Activated B cell treated with CpG ODN at 0.5 μM for 24 hours (primary cell): ENCODE results near the gene SMAP1. TPM values are rescaled to one million over a fixed set of nuclear protein-coding genes. Genes with fewer than 3 reads are reported as not detected.

Source experiments
- ATAC-seq: fragments of 200-7000 bp; cut with Tn5 transposase; one replicate; pipeline ENCODE4 v1.10.0; 2021; ENCODE audit warnings: low read depth, mild to moderate bottlenecking, moderate library complexity
- CTCF ChIA-PET: fragments of 350-600 bp; sonication (Branson Sonifier 250); formaldehyde crosslinking; loops from one replicate; lab custom pipeline; 2021; ENCODE audit warnings: antibody characterized with exemption; lab: Charles Lee
- POLR2A ChIA-PET: fragments of 350-600 bp; sonication (Branson Sonifier 250); formaldehyde crosslinking; loops from one replicate; lab custom pipeline; 2021; ENCODE audit warnings: antibody characterized with exemption; lab: Charles Lee
- DNase-seq: peaks from one replicate; pipeline ENCODE4 v3.0.0; 2022
- H3K27ac Mint-ChIP-seq: one replicate; pipeline ENCODE4 v1.8.0; 2020; ENCODE audit warnings: mixed read lengths
- H3K27me3 Mint-ChIP-seq: one replicate; pipeline ENCODE4 v1.8.0; 2021; ENCODE audit warnings: mixed read lengths
- H3K36me3 Mint-ChIP-seq: one replicate; pipeline ENCODE4 v1.8.0; 2021; ENCODE audit warnings: low read depth, mixed read lengths
- H3K4me1 Mint-ChIP-seq: one replicate; pipeline ENCODE4 v1.8.0; 2021; ENCODE audit warnings: mixed read lengths
- H3K4me3 Mint-ChIP-seq: one replicate; pipeline ENCODE4 v1.8.0; 2020; ENCODE audit warnings: mild to moderate bottlenecking, mixed read lengths
- H3K9me3 Mint-ChIP-seq: one replicate; pipeline ENCODE4 v1.8.0; 2020; ENCODE audit warnings: mixed read lengths
- CTCF ChIP-seq: fragments of 200-600 bp; IDR thresholded peaks from one replicate; pipeline ENCODE4 v1.8.0; 2022; ENCODE audit warnings: antibody characterized with exemption, mild to moderate bottlenecking
- intact Hi-C: fragments of 100-400 bp; cut with micrococcal nuclease; formaldehyde crosslinking; loops from one replicate; pipeline ENCODE4 v1.15.1; 2024
- total RNA-seq: library from RNA; stranded (reverse); gene quantifications from 2 replicates; pipeline ENCODE4 v1.2.3, GENCODE V29; 2022

Gene SMAP1
- total RNA-seq, 1 donor from 2014 or later: 21.6 TPM

GRCh38 chr6:70860045-70860444 is 192.4 kb downstream of the SMAP1 start:
- ChIA-PET POLR2A (interaction anchor here (0.6 kb wide), 1 partner anchor 293 kb away, joined by 3 read pairs; the partner anchor contains the start of gene SDHAF4), CTCF (interaction anchor here (1.6 kb wide), 1 partner anchor 24 kb away, joined by 3 read pairs; no protein-coding TSS in a partner anchor)
- no peak overlapping the region for H3K27ac Mint-ChIP-seq
- no peaks in the 10 kb centered on the region for H3K27me3 Mint-ChIP-seq
- DNase-seq (no peak), ATAC-seq (no peak)
- peaks cover 39% of the 10 kb centered on the region for H3K4me1 Mint-ChIP-seq
- peaks cover 31% of the 10 kb centered on the region for H3K36me3 Mint-ChIP-seq
- H3K4me3 Mint-ChIP-seq: no peak overlapping the region
- intact Hi-C loops: no loop called here
- H3K9me3 Mint-ChIP-seq: no peaks in the 10 kb centered on the region
- TF ChIP-seq CTCF: no peak

GRCh38 chr6:70860920-70861319 is 193.2 kb downstream of the SMAP1 start:
- peaks cover 35% of the 10 kb centered on the region for H3K4me1 Mint-ChIP-seq
- no peaks in the 10 kb centered on the region for H3K9me3 Mint-ChIP-seq
- no peak for TF ChIP-seq CTCF
- intact Hi-C loops: no loop called here
- DNase-seq (no peak), ATAC-seq (no peak)
- CTCF ChIA-PET: interaction anchor here (1.6 kb wide), 1 partner anchor 23 kb away, joined by 3 read pairs; no protein-coding TSS in a partner anchor
- no peaks in the 10 kb centered on the region for H3K27me3 Mint-ChIP-seq
- H3K4me3 Mint-ChIP-seq: no peak overlapping the region
- POLR2A ChIA-PET: interaction anchor here (1.4 kb wide), 1 partner anchor 447 kb away, joined by 3 read pairs; the partner anchor contains the start of gene FAM135A
- peaks cover 29% of the 10 kb centered on the region for H3K36me3 Mint-ChIP-seq
- H3K27ac Mint-ChIP-seq: no peak overlapping the region

GRCh38 chr6:70863343-70863742 is 195.7 kb downstream of the SMAP1 start:
- peaks cover 29% of the 10 kb centered on the region for H3K36me3 Mint-ChIP-seq
- no peaks in the 10 kb centered on the region for H3K27me3 Mint-ChIP-seq
- peaks cover 17% of the 10 kb centered on the region for H3K4me1 Mint-ChIP-seq
- DNase-seq (no peak), ATAC-seq (peak; percentile 34)
- intact Hi-C loops: no loop called here
- H3K9me3 Mint-ChIP-seq: peaks cover 4% of the 10 kb centered on the region
- TF ChIP-seq CTCF: no peak
- H3K4me3 Mint-ChIP-seq: no peak overlapping the region
- POLR2A ChIA-PET: no interaction called here
- CTCF ChIA-PET: interaction anchor here (0.6 to 1.2 kb wide), 3 partner anchors 21 to 626 kb away, joined by 3 read pairs; no protein-coding TSS in a partner anchor
- H3K27ac Mint-ChIP-seq: no peak overlapping the region

GRCh38 chr6:70864401-70864800 is 196.7 kb downstream of the SMAP1 start:
- H3K9me3 Mint-ChIP-seq: peaks cover 4% of the 10 kb centered on the region
- H3K4me1 Mint-ChIP-seq: peaks cover 17% of the 10 kb centered on the region
- ATAC-seq: no peak
- intact Hi-C loops: no loop called here
- CTCF ChIA-PET: interaction anchor here (1.3 kb wide), 1 partner anchor 20 kb away, joined by 3 read pairs; no protein-coding TSS in a partner anchor
- H3K27me3 Mint-ChIP-seq: no peaks in the 10 kb centered on the region
- peaks cover 23% of the 10 kb centered on the region for H3K36me3 Mint-ChIP-seq
- no peak overlapping the region for H3K27ac Mint-ChIP-seq
- no peak overlapping the region for H3K4me3 Mint-ChIP-seq
- POLR2A ChIA-PET: no interaction called here
- DNase-seq: no peak
- TF ChIP-seq CTCF: no peak

- Mint-ChIP-seq H3K4me3 (no peak overlapping the region), H3K9me3 (peaks cover 20% of the 10 kb centered on the region), H3K27me3 (peaks cover 3% of the 10 kb centered on the region), H3K4me1 (no peaks in the 10 kb centered on the region), H3K27ac (no peak overlapping the region), H3K36me3 (no peaks in the 10 kb centered on the region)
- no peak for DNase-seq
- ChIA-PET CTCF (no interaction called here), POLR2A (no interaction called here)
- ATAC-seq: no peak
- intact Hi-C loops: no loop called here
- TF ChIP-seq CTCF: no peak
These were observed 204.8 kb downstream of the SMAP1 start for GRCh38 chr6:70872469-70872868.
